Nephron (organoid): Measurements from ENCODE around the gene C6orf15.

Experiments used
- H3K27ac Mint-ChIP-seq, 3 experiments: 2 replicates each; pipeline ENCODE4 v1.8.0; 2020; ENCODE audit warnings: mixed read lengths in 3 of 3, mild to moderate bottlenecking in 2 of 3, moderate library complexity in 1 of 3
- H3K27me3 Mint-ChIP-seq: 2 replicates; pipeline ENCODE4 v1.8.0; 2021; ENCODE audit warnings: low read depth, mild to moderate bottlenecking, moderate library complexity, mixed read lengths
- H3K36me3 Mint-ChIP-seq: 2 replicates; pipeline ENCODE4 v1.8.0; 2020; ENCODE audit warnings: low read depth, mixed read lengths
- H3K4me1 Mint-ChIP-seq: 2 replicates; pipeline ENCODE4 v1.8.0; 2020; ENCODE audit warnings: mixed read lengths
- H3K4me3 Mint-ChIP-seq, 3 experiments: 2 replicates each; pipeline ENCODE4 v1.8.0; 2020; ENCODE audit warnings: mild to moderate bottlenecking in 3 of 3, mixed read lengths in 3 of 3, moderate library complexity in 2 of 3
- H3K9me3 Mint-ChIP-seq: 2 replicates; pipeline ENCODE4 v1.8.0; 2020; ENCODE audit warnings: mixed read lengths
- CTCF ChIP-seq, 3 experiments: fragments of 200-600 bp; sonication (generic); IDR thresholded peaks; one replicate each; pipeline ENCODE4 v1.5.0; 2021; ENCODE audit warnings: antibody characterized with exemption in 3 of 3; ENCODE audit not compliant: unreplicated experiment in 3 of 3

C6orf15 gene

GRCh38 chr6:31120151-31120915, 8.0 kb upstream of the C6orf15 start, which contains the start of gene CDSN:
TSS of gene CDSN (minus strand) at chr6:31120446. CDS start at chr6:31120419, 27 bp downstream.
- Mint-ChIP-seq H3K36me3 (no peaks in the 10 kb centered on the region), H3K4me3 (no peak within 1 kb of the TSS), H3K27ac (peak within 1 kb of the TSS in 1 of 3 experiments; percentile 3), H3K27me3 (peaks cover 14% of the 10 kb centered on the region), H3K9me3 (no peaks in the 10 kb centered on the region), H3K4me1 (peaks cover 44% of the 10 kb centered on the region)
- TF ChIP-seq CTCF (IDR thresholded peaks at IDR 0.05; ENCODE audit: unreplicated experiment in 3 of 3), result no peak

- Mint-ChIP-seq H3K27ac (peak overlapping the region in 1 of 3 experiments; percentile 44), H3K4me3 (no peak overlapping the region), H3K36me3 (no peaks in the 10 kb centered on the region), H3K4me1 (peaks cover 47% of the 10 kb centered on the region), H3K9me3 (no peaks in the 10 kb centered on the region), H3K27me3 (peaks cover 12% of the 10 kb centered on the region)
- no peak for TF ChIP-seq CTCF (IDR thresholded peaks at IDR 0.05; ENCODE audit: unreplicated experiment in 3 of 3)
Observed at GRCh38 chr6:31118178-31118577, 5.8 kb upstream of the C6orf15 start.

- Mint-ChIP-seq H3K4me1 (peaks cover 49% of the 10 kb centered on the region), H3K9me3 (no peaks in the 10 kb centered on the region), H3K36me3 (no peaks in the 10 kb centered on the region), H3K27ac (peak overlapping the region in 2 of 3 experiments; percentile 54 to 73), H3K27me3 (peaks cover 18% of the 10 kb centered on the region), H3K4me3 (peak overlapping the region in 1 of 3 experiments; percentile 65)
- TF ChIP-seq CTCF (IDR thresholded peaks at IDR 0.05; ENCODE audit: unreplicated experiment in 3 of 3), result no peak
Observed at GRCh38 chr6:31116661-31117385, 4.4 kb upstream of the C6orf15 start.

- H3K4me1 Mint-ChIP-seq, result peaks cover 46% of the 10 kb centered on the region
- peak overlapping the region in 1 of 3 experiments; percentile 93 for H3K27ac Mint-ChIP-seq
- peaks cover 19% of the 10 kb centered on the region for H3K27me3 Mint-ChIP-seq
- no peak overlapping the region for H3K4me3 Mint-ChIP-seq
- no peaks in the 10 kb centered on the region for H3K36me3 Mint-ChIP-seq
- TF ChIP-seq CTCF (IDR thresholded peaks at IDR 0.05; ENCODE audit: unreplicated experiment in 3 of 3), result no peak
- H3K9me3 Mint-ChIP-seq, result no peaks in the 10 kb centered on the region
Observed at GRCh38 chr6:31115941-31116560, 3.7 kb upstream of the C6orf15 start.

- H3K27ac Mint-ChIP-seq, result peak overlapping the region in 2 of 3 experiments; percentile 87 to 93
- H3K36me3 Mint-ChIP-seq, result no peaks in the 10 kb centered on the region
- no peak for TF ChIP-seq CTCF (IDR thresholded peaks at IDR 0.05; ENCODE audit: unreplicated experiment in 3 of 3)
- H3K4me3 Mint-ChIP-seq, result no peak overlapping the region
- peaks cover 46% of the 10 kb centered on the region for H3K4me1 Mint-ChIP-seq
- peaks cover 28% of the 10 kb centered on the region for H3K27me3 Mint-ChIP-seq
- no peaks in the 10 kb centered on the region for H3K9me3 Mint-ChIP-seq
Observed at GRCh38 chr6:31114970-31115849, 2.8 kb upstream of the C6orf15 start.
